Loucy (cell line): ENCODE measurements around the gene SV2A.
"Not testable (repeated sequence)": the region's sequence is repeated elsewhere in the genome, so short reads cannot be mapped to it uniquely, and the experiment has no call there.

Source experiments
- CTCF ChIP-seq: fragments of 200-600 bp; sonication (generic); conservative IDR thresholded peaks from 2 replicates; pipeline ENCODE4 v1.5.1; 2014; ENCODE audit warnings: mild to moderate bottlenecking, antibody characterized with exemption, low read length
- EZH2phosphoT487 ChIP-seq: fragments of 200-600 bp; IDR thresholded peaks from 2 replicates; pipeline ENCODE4 v1.6.1; 2018; ENCODE audit warnings: antibody characterized with exemption, mild to moderate bottlenecking, moderate library complexity, borderline replicate concordance

GRCh38 chr1:149887196-149887455, 30.5 kb downstream of the SV2A start:
- not testable (repeated sequence) for TF ChIP-seq CTCF, EZH2phosphoT487
